Adrenal gland (tissue), 5 donors: ENCODE results near the gene EPN3.

ENCODE experiments used
- POLR2A ChIP-seq, 2 donors: fragments of 450-650 bp; IDR thresholded peaks; one replicate each; pipeline ENCODE4 v1.6.1; 2017; ENCODE audit warnings: antibody characterized with exemption in 2 of 2, mild to moderate bottlenecking in 2 of 2, moderate library complexity in 1 of 2
- TF ChIP-seq, protein P1 (sequence below), 6 experiments: fragments of 450-650 bp in 4 of 6; fragments of 200-600 bp in 2 of 6; sonication (generic) in 1 of 6; IDR thresholded peaks; 1 replicate in 5 of 6; 2 replicates in 1 of 6; pipeline versions ENCODE4 v1.5.1 to v1.8.0; 2016 to 2021; ENCODE audit warnings: antibody characterized with exemption in 6 of 6, mild to moderate bottlenecking in 2 of 6, moderate library complexity in 1 of 6
- donor health status: DM: no; HTN: no; CAD: no.

GRCh38 chr17:50541402-50541715 is 8.8 kb downstream of the EPN3 start:
- TF ChIP-seq, protein P1, sequence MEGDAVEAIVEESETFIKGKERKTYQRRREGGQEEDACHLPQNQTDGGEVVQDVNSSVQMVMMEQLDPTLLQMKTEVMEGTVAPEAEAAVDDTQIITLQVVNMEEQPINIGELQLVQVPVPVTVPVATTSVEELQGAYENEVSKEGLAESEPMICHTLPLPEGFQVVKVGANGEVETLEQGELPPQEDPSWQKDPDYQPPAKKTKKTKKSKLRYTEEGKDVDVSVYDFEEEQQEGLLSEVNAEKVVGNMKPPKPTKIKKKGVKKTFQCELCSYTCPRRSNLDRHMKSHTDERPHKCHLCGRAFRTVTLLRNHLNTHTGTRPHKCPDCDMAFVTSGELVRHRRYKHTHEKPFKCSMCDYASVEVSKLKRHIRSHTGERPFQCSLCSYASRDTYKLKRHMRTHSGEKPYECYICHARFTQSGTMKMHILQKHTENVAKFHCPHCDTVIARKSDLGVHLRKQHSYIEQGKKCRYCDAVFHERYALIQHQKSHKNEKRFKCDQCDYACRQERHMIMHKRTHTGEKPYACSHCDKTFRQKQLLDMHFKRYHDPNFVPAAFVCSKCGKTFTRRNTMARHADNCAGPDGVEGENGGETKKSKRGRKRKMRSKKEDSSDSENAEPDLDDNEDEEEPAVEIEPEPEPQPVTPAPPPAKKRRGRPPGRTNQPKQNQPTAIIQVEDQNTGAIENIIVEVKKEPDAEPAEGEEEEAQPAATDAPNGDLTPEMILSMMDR (IDR thresholded peaks at IDR 0.05) = no peak
- TF ChIP-seq POLR2A (IDR thresholded peaks at IDR 0.05) = no peak
